Breast epithelium (tissue), 4 donors: ENCODE results near the gene DCST2. TPM values are rescaled to one million over a fixed set of nuclear protein-coding genes. Genes with fewer than 3 reads are reported as not detected.

Source experiments
- DNase-seq, 2 donors: peaks; one replicate each; pipeline ENCODE4 v3.0.0-alpha.2; 2019; ENCODE audit warnings: low spot score in 2 of 2
- H3K27ac ChIP-seq, 2 donors: fragments of 200-600 bp; sonication (generic) in 1 of 2; one replicate each; pipeline ENCODE4 v1.5.1; 2016 to 2019; ENCODE audit warnings: mild to moderate bottlenecking in 1 of 2
- H3K27me3 ChIP-seq, 2 donors: fragments of 200-600 bp; sonication (generic) in 1 of 2; one replicate each; pipeline versions ENCODE4 v1.5.1 to v1.6.0; 2017 to 2019; ENCODE audit warnings: control low read depth in 1 of 2, mild to moderate bottlenecking in 1 of 2
- H3K36me3 ChIP-seq: fragments of 200-600 bp; one replicate; pipeline ENCODE4 v1.5.1; 2019
- H3K4me1 ChIP-seq, 2 donors: fragments of 200-600 bp; sonication (generic); one replicate each; pipeline ENCODE4 v1.5.1; 2016 to 2019; ENCODE audit warnings: control low read depth in 1 of 2
- H3K4me3 ChIP-seq, 3 donors: fragments of 200-600 bp; sonication (generic); 1 replicate in 2 of 3; 2 replicates in 1 of 3; pipeline ENCODE4 v1.5.1; 2016 to 2019; ENCODE audit warnings: mild to moderate bottlenecking in 3 of 3, moderate library complexity in 2 of 3
- H3K9me3 ChIP-seq, 2 donors: fragments of 200-600 bp; sonication (generic) in 1 of 2; one replicate each; pipeline ENCODE4 v1.5.1; 2016 to 2019; ENCODE audit warnings: control low read depth in 1 of 2
- CTCF ChIP-seq, 3 donors: fragments of 450-650 bp; IDR thresholded peaks; one replicate each; pipeline ENCODE4 v1.5.1; 2016 to 2017; ENCODE audit warnings: antibody characterized with exemption in 3 of 3, mild to moderate bottlenecking in 3 of 3, moderate library complexity in 3 of 3
- POLR2A ChIP-seq: fragments of 450-650 bp; IDR thresholded peaks from one replicate; pipeline ENCODE4 v1.6.1; 2016; ENCODE audit warnings: antibody characterized with exemption, mild to moderate bottlenecking, moderate library complexity
- POLR2AphosphoS5 ChIP-seq, 3 donors: sonication (generic); formaldehyde crosslinking; IDR thresholded peaks; one replicate each; pipeline ENCODE4 v1.6.1; 2017; ENCODE audit warnings: antibody characterized with exemption in 3 of 3
- intact Hi-C: fragments of 100-400 bp; cut with DNase I; formaldehyde crosslinking; loops from one replicate; pipeline ENCODE4 v1.15.1; 2023; ENCODE audit warnings: low total_unique reads
- total RNA-seq, 3 donors: library from RNA; depleted of rRNA; stranded (reverse); fragments of >200 nt; gene quantifications; one replicate each; pipeline ENCODE4 v1.1.0, GENCODE V29; 2016

Gene DCST2
- total RNA-seq, 3 donors from 2014 or later: 0.48 to 4.4 (median 3.3) TPM

GRCh38 chr1:155077758-155078445 lies 44.3 kb upstream of the DCST2 start:
- intact Hi-C loops: no loop called here
- H3K4me1 ChIP-seq: peaks cover 24 to 31% of the 10 kb centered on the region in 2 donors
- TF ChIP-seq POLR2AphosphoS5 (IDR thresholded peaks at IDR 0.05) (no peak), CTCF (IDR thresholded peaks at IDR 0.05) (no peak), POLR2A (no peak)
- H3K4me3 ChIP-seq: peak overlapping the region in 2 of 3 donors; percentile 63 to 82
- peak overlapping the region; percentile 57 to 81 for H3K27ac ChIP-seq
- no peaks in the 10 kb centered on the region for H3K9me3 ChIP-seq
- no peak for DNase-seq
- H3K27me3 ChIP-seq: peaks cover 11 to 21% of the 10 kb centered on the region in 2 donors
- H3K36me3 ChIP-seq: no peaks in the 10 kb centered on the region

- Histone ChIP-seq H3K36me3 (no peaks in the 10 kb centered on the region), H3K27ac (peak overlapping the region; percentile 57 to 81), H3K4me1 (peaks cover 21 to 25% of the 10 kb centered on the region in 2 donors), H3K9me3 (no peaks in the 10 kb centered on the region), H3K4me3 (no peak overlapping the region), H3K27me3 (peaks cover 5 to 15% of the 10 kb centered on the region in 2 donors)
- no peak for DNase-seq
- intact Hi-C loops: no loop called here
- no peak for TF ChIP-seq CTCF (IDR thresholded peaks at IDR 0.05)
- peak in 1 of 3 donors; percentile 13 for TF ChIP-seq POLR2AphosphoS5 (IDR thresholded peaks at IDR 0.05)
- TF ChIP-seq POLR2A: no peak
Measured at GRCh38 chr1:155077346-155077745, 43.8 kb upstream of the DCST2 start.

DNA sequence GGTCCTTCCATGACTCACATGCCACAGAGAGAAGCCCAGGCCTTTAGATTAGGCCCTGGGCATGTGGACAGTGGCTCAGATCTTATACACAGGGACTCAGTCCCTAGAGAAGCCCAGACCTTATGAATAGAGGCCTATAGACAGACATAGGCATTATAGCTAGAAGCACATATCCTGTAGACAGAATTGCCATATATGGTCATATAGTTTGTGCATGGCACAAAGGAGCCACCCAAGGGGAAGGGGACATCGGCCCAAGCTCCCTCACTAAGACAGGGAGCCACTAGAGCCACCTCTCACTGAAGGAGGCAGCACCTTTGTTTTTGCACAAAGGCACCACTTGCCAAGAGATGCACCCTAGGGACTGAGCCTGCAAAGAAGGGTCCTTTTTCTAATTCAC lies 42.8 kb upstream of the DCST2 start:
- Histone ChIP-seq H3K4me1 (peaks cover 11 to 25% of the 10 kb centered on the region in 2 donors), H3K36me3 (no peaks in the 10 kb centered on the region), H3K4me3 (no peak overlapping the region), H3K9me3 (no peaks in the 10 kb centered on the region), H3K27me3 (peaks cover 0 to 12% of the 10 kb centered on the region in 2 donors), H3K27ac (no peak overlapping the region)
- no peak for DNase-seq
- intact Hi-C loops: no loop called here
- TF ChIP-seq POLR2A: no peak
- TF ChIP-seq CTCF (IDR thresholded peaks at IDR 0.05): no peak
- no peak for TF ChIP-seq POLR2AphosphoS5 (IDR thresholded peaks at IDR 0.05)

- Histone ChIP-seq H3K9me3 (no peaks in the 10 kb centered on the region), H3K4me3 (no peak overlapping the region), H3K4me1 (peaks cover 3 to 22% of the 10 kb centered on the region in 2 donors), H3K36me3 (no peaks in the 10 kb centered on the region), H3K27ac (peak overlapping the region; percentile 3 to 17), H3K27me3 (peaks cover 0 to 7% of the 10 kb centered on the region in 2 donors)
- DNase-seq: no peak
- intact Hi-C loops: no loop called here
- TF ChIP-seq POLR2A (no peak), POLR2AphosphoS5 (IDR thresholded peaks at IDR 0.05) (no peak), CTCF (IDR thresholded peaks at IDR 0.05) (no peak)
Measured at GRCh38 chr1:155075535-155075934, 42.0 kb upstream of the DCST2 start.

GRCh38 chr1:155073377-155074242 lies 40.0 kb upstream of the DCST2 start:
- Histone ChIP-seq H3K4me1 (peaks cover 0 to 10% of the 10 kb centered on the region in 2 donors), H3K4me3 (no peak overlapping the region), H3K27me3 (no peaks in the 10 kb centered on the region), H3K27ac (no peak overlapping the region), H3K9me3 (no peaks in the 10 kb centered on the region), H3K36me3 (no peaks in the 10 kb centered on the region)
- intact Hi-C loops: no loop called here
- TF ChIP-seq CTCF (IDR thresholded peaks at IDR 0.05): no peak
- no peak for DNase-seq
